B cell (primary cell): ENCODE measurements around the gene SLC2A13.

Experiments
- EZH2 ChIP-seq: IDR thresholded peaks from 2 replicates; pipeline ENCODE4 v1.6.1; 2012; ENCODE audit warnings: borderline replicate concordance, low read depth, mild to moderate bottlenecking, moderate library complexity, low read length; ENCODE audit not compliant: insufficient read depth, poor library complexity, severe bottlenecking
- TF ChIP-seq, protein P1 (sequence below): fragments of 200-600 bp; IDR thresholded peaks from one replicate; pipeline ENCODE4 v1.8.0; 2022; ENCODE audit warnings: antibody characterized with exemption, mild to moderate bottlenecking

DNA sequence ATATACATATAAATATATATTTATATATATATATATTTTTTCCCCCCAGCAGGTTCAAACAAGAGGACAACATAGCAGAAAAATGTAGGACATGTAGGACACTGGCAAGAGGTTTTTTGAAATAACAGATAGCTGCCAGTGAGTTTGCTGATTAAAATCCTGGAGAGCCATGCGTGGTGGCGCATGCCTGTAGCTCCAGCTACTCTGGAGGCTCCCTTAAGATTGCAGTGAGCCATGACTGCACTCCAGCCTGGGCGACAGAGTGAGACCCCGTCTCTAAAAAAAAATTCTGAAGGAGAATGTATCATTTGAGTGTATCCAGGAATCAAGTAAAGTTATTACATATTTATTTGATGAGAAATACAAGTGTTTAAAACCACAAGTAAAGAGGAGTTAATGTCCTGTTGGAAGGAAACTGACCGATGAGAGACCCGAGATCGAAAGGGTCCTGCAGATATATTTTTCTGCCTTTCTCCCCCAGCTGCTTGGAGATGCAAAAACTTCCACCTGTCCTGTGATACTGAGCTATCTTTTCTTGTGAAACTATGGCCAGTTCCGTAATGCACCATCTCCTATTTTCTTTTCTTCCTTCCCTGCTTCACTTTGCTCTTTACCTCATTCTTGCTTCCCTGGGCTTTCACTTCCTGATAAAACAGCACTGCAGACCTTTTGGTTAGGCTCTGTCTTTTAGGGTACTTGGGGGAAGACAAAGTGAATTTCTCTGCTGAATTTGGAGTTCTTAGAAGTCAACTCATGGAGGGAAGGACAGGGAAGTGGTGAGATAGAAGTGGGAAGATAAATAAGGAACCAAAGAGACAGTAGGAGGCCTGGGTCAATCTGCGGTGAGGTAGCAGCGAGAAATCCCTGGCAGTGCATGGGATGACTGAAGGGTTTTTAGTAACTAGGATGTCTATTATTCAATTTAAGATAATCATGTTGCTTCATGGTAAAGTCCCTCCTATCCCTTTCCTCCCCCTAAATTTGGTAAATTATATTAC lies 41.2 kb upstream of the SLC2A13 start:
- TF ChIP-seq, protein P1, sequence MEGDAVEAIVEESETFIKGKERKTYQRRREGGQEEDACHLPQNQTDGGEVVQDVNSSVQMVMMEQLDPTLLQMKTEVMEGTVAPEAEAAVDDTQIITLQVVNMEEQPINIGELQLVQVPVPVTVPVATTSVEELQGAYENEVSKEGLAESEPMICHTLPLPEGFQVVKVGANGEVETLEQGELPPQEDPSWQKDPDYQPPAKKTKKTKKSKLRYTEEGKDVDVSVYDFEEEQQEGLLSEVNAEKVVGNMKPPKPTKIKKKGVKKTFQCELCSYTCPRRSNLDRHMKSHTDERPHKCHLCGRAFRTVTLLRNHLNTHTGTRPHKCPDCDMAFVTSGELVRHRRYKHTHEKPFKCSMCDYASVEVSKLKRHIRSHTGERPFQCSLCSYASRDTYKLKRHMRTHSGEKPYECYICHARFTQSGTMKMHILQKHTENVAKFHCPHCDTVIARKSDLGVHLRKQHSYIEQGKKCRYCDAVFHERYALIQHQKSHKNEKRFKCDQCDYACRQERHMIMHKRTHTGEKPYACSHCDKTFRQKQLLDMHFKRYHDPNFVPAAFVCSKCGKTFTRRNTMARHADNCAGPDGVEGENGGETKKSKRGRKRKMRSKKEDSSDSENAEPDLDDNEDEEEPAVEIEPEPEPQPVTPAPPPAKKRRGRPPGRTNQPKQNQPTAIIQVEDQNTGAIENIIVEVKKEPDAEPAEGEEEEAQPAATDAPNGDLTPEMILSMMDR = no peak
- TF ChIP-seq EZH2 = no peak
